ENCODE measurements around the gene S100A1. TPM values are rescaled to one million over a fixed set of nuclear protein-coding genes. Genes with fewer than 3 reads are reported as not detected.

Gene S100A1
- total and polyA plus RNA-seq, 2 of the 8 experiments (the other 6 are each of a cell fraction or from before 2014, with no cell fraction given): 2.0 TPM; not detected in 1

- CTCF ChIA-PET (ENCODE audit: partially characterized antibody): interaction anchor here (2.0 kb wide), 1 partner anchor 40 kb away, joined by 6 read pairs; the partner anchor contains the start of gene S100A13
Observed at GRCh38 chr1:153587314-153587713, 40.9 kb upstream of the S100A1 start.

More at GRCh38 chr1:153587314-153587713, 40.9 kb upstream of the S100A1 start:
- Histone ChIP-seq H3K27ac (ENCODE audit: low read depth, low read length) (no peak overlapping the region), H2AK5ac (ENCODE audit: low read depth, low read length) (no peak overlapping the region), H3K79me1 (ENCODE audit: low read depth, low read length) (no peaks in the 10 kb centered on the region), H3K36me3 (ENCODE audit: control insufficient read depth in 2 of 4, insufficient read depth in 4 of 4, low read length in 3 of 4) (no peaks in the 10 kb centered on the region), H3K14ac (ENCODE audit: insufficient read length) (no peak overlapping the region), H4K8ac (ENCODE audit: extremely low read depth, insufficient read depth, low read length) (no peak overlapping the region), H3K23me2 (ENCODE audit: low read depth, low read length) (no peaks in the 10 kb centered on the region), H3K4ac (replicated peaks; ENCODE audit: insufficient read length, low read depth, low read length) (no peak overlapping the region), H2BK12ac (ENCODE audit: low read depth, low read length) (no peak overlapping the region), H2BK120ac (replicated peaks; ENCODE audit: low read depth, low read length) (no peak overlapping the region), H3K18ac (ENCODE audit: extremely low read depth, low read length) (no peak overlapping the region), H2BK5ac (ENCODE audit: low read depth, low read length) (no peak overlapping the region), H3K9ac (replicated peaks in 1 of 4; ENCODE audit: extremely low read depth in 1 of 4, low read depth in 3 of 4, low read length in 3 of 4) (no peak overlapping the region), H4K91ac (replicated peaks; ENCODE audit: insufficient read length, low read length) (no peak overlapping the region), H3K79me2 (ENCODE audit: control insufficient read depth in 1 of 2, insufficient read depth in 2 of 2, low read length in 2 of 2) (no peaks in the 10 kb centered on the region), H3K4me2 (ENCODE audit: insufficient read depth in 1 of 2, low read depth in 2 of 2, low read length in 2 of 2) (no peak overlapping the region), H3K4me1 (replicated peaks in 1 of 4; ENCODE audit: control insufficient read depth in 3 of 4, insufficient read depth in 4 of 4, low read length in 3 of 4) (no peaks in the 10 kb centered on the region), H3K4me3 (ENCODE audit: extremely low read depth in 1 of 4, insufficient read depth in 2 of 4, low read depth in 3 of 4, low read length in 4 of 4) (no peak overlapping the region), H2BK15ac (ENCODE audit: low read length) (no peak overlapping the region), H2BK20ac (ENCODE audit: low read length) (no peak overlapping the region), H4K20me1 (replicated peaks in 1 of 2; ENCODE audit: control insufficient read depth in 1 of 2, insufficient read depth in 2 of 2, low read length in 2 of 2) (no peaks in the 10 kb centered on the region), H3K27me3 (replicated peaks in 1 of 4; ENCODE audit: control insufficient read depth in 3 of 4, extremely low read depth in 1 of 4, insufficient read depth in 3 of 4, low read length in 3 of 4) (no peaks in the 10 kb centered on the region), H3K56ac (replicated peaks; ENCODE audit: insufficient read length, low read depth, low read length) (no peak overlapping the region), H2AFZ (ENCODE audit: low read length) (no peak overlapping the region), H3K23ac (ENCODE audit: insufficient read length) (no peak overlapping the region), H3K9me3 (ENCODE audit: insufficient read depth in 2 of 2, low read depth in 1 of 2, low read length in 1 of 2) (no peaks in the 10 kb centered on the region; a peak in 1 of 4 replicates), H4K5ac (ENCODE audit: insufficient read length, low read depth, low read length) (no peak overlapping the region)
- WGBS, 2 experiments (ENCODE audit: extremely low coverage in 1 of 2, insufficient coverage in 1 of 2, insufficient read length in 1 of 2, insufficient replicate concordance in 2 of 2, low coverage in 1 of 2, low lambda C conversion rate in 2 of 2, missing lambda C conversion rate in 1 of 2): 87% methylated on average over 5 of the region's 5 CpGs; no CpG with 5 or more reads in 1 of the 2 experiments
- DNase-seq (ENCODE audit: low read depth in 1 of 2, low spot score in 2 of 2) (no peak), FAIRE-seq (no peak)
- POLR2A ChIA-PET (ENCODE audit: partially characterized antibody): interaction anchor here (0.8 to 2.7 kb wide), 2 partner anchors 15 to 40 kb away, joined by 3 to 10 read pairs; partner anchors contain the start of gene S100A13
- TF ChIP-seq CREB1 (IDR thresholded peaks at IDR 0.05): no peak
- no peak for TF ChIP-seq CTCF (IDR thresholded peaks at IDR 0.05; ENCODE audit: control extremely low read depth in 1 of 3, insufficient read depth in 1 of 3, low read depth in 1 of 3, low read length in 3 of 3)
- no peak for TF ChIP-seq E2F6 (IDR thresholded peaks at IDR 0.05)
- TF ChIP-seq CHD2 (IDR thresholded peaks at IDR 0.05; ENCODE audit: low read length): no peak
- no peak for TF ChIP-seq NRF1 (IDR thresholded peaks at IDR 0.05; ENCODE audit: low read depth, low read length)
- TF ChIP-seq SAP30 (IDR thresholded peaks at IDR 0.05; ENCODE audit: insufficient read depth, insufficient replicate concordance, low read length): no peak
- no peak for TF ChIP-seq BCL11A (IDR thresholded peaks at IDR 0.05; ENCODE audit: low read depth in 2 of 2, low read length in 2 of 2)
- no peak for TF ChIP-seq ATF2 (IDR thresholded peaks at IDR 0.05; ENCODE audit: low read length)
- no peak for TF ChIP-seq CBX5 (IDR thresholded peaks at IDR 0.05; ENCODE audit: low read depth, low read length)

Data from H1 (cell line).